ENCODE measurements around the gene CBX1. TPM values are rescaled to one million over a fixed set of nuclear protein-coding genes. Genes with fewer than 3 reads are reported as not detected.
A peak's percentile ranks its signal among the peaks of the same experiment; 100 is the strongest.

CBX1 gene
- total and polyA plus RNA-seq, 2 of the 13 experiments (the other 11 are each of a cell fraction or from before 2014, with no cell fraction given): 17.8 to 108 TPM

DNA sequence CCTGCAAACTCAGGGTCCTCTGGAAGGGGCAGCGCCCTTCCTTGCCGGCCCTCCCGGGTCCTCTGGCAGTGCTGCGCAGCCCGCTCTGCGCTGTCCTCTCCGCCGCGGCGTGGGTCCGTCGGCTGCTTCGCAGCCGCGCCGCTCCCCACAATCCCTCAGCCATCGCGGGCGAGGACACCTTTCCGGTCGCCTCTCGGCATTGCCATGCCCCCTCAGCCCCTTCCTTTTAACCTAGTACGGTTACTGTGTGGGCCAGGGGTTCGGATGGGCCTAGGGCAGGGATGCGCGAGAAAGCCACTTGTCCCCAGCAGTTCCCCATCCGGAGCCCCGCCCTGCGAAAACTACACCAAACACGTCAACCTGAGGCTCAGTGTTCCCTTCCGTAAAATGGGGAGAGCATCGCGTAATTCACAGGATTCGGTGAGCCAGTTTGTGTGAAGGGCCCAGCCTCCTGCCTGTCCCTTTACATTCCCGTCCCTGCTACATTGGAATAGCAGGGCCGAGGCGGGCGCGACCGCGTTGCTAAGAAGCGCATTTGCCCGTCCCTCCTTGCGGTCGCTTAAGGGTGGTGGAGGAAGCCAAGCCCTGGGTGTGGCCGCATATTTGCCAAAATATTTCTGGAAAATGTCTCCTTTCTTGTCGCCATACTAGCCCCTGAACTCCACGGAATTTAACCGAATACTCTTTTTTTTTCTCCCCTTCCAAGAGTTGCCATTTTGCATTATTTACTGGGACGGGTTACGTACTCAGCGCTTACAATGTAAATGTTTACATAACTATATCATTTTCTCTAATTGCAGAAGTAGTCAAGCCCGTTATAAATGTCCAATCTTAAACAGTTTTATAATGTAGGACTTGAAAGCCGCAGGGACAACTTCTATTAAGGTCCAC lies 76.9 kb downstream of the CBX1 start (continued):
- TF ChIP-seq ZKSCAN1 (IDR thresholded peaks at IDR 0.05; ENCODE audit: low read length) (no peak), TARDBP (CRISPR knock-in tag; IDR thresholded peaks at IDR 0.05) (no peak), DNMT1 (CRISPR knock-in tag; IDR thresholded peaks at IDR 0.05) (no peak), PHF5A (CRISPR knock-in tag; IDR thresholded peaks at IDR 0.05; ENCODE audit: low read depth, unreplicated experiment) (no peak), U2AF1 (optimal IDR thresholded peaks at IDR 0.05; ENCODE audit: low read depth, low read length) (peak; percentile 56), ZNF343 (CRISPR knock-in tag; IDR thresholded peaks at IDR 0.05) (no peak), ZNF75D (CRISPR knock-in tag; IDR thresholded peaks at IDR 0.05; ENCODE audit: borderline replicate concordance) (0 out of 2 replicates have a peak, but pooled peaks have one; percentile 48), GABPA (IDR thresholded peaks at IDR 0.05; ENCODE audit: low read depth, low read length) (no peak), GABPA (CRISPR knock-in tag; IDR thresholded peaks at IDR 0.05; ENCODE audit: low read depth) (no peak), HNRNPK (IDR thresholded peaks at IDR 0.05; ENCODE audit: low read depth, low read length, poor library complexity, severe bottlenecking) (no peak), DPF2 (CRISPR knock-in tag; IDR thresholded peaks at IDR 0.05; ENCODE audit: borderline replicate concordance, low read depth) (no peak), ZNF776 (CRISPR knock-in tag; IDR thresholded peaks at IDR 0.05) (0 out of 2 replicates have a peak, but pooled peaks have one; percentile 85)
- TF ChIP-seq, protein P1, sequence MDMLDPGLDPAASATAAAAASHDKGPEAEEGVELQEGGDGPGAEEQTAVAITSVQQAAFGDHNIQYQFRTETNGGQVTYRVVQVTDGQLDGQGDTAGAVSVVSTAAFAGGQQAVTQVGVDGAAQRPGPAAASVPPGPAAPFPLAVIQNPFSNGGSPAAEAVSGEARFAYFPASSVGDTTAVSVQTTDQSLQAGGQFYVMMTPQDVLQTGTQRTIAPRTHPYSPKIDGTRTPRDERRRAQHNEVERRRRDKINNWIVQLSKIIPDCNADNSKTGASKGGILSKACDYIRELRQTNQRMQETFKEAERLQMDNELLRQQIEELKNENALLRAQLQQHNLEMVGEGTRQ (IDR thresholded peaks at IDR 0.05; ENCODE audit: low read depth, low read length): no peak
- TF ChIP-seq, protein P1 (CRISPR knock-in tag; IDR thresholded peaks at IDR 0.05; ENCODE audit: borderline replicate concordance): no peak
- TF ChIP-seq, protein P2, sequence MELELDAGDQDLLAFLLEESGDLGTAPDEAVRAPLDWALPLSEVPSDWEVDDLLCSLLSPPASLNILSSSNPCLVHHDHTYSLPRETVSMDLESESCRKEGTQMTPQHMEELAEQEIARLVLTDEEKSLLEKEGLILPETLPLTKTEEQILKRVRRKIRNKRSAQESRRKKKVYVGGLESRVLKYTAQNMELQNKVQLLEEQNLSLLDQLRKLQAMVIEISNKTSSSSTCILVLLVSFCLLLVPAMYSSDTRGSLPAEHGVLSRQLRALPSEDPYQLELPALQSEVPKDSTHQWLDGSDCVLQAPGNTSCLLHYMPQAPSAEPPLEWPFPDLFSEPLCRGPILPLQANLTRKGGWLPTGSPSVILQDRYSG (CRISPR knock-in tag; IDR thresholded peaks at IDR 0.05): no peak
- TF ChIP-seq, protein P3, sequence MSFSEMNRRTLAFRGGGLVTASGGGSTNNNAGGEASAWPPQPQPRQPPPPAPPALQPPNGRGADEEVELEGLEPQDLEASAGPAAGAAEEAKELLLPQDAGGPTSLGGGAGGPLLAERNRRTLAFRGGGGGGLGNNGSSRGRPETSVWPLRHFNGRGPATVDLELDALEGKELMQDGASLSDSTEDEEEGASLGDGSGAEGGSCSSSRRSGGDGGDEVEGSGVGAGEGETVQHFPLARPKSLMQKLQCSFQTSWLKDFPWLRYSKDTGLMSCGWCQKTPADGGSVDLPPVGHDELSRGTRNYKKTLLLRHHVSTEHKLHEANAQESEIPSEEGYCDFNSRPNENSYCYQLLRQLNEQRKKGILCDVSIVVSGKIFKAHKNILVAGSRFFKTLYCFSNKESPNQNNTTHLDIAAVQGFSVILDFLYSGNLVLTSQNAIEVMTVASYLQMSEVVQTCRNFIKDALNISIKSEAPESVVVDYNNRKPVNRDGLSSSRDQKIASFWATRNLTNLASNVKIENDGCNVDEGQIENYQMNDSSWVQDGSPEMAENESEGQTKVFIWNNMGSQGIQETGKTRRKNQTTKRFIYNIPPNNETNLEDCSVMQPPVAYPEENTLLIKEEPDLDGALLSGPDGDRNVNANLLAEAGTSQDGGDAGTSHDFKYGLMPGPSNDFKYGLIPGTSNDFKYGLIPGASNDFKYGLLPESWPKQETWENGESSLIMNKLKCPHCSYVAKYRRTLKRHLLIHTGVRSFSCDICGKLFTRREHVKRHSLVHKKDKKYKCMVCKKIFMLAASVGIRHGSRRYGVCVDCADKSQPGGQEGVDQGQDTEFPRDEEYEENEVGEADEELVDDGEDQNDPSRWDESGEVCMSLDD (CRISPR knock-in tag; IDR thresholded peaks at IDR 0.05; ENCODE audit: borderline replicate concordance): no peak
